Central memory CD8-positive, alpha-beta T cell (primary cell): ENCODE data around the gene TIMELESS.
"Not testable (repeated sequence)": the region's sequence is repeated elsewhere in the genome, so short reads cannot be mapped to it uniquely, and the experiment has no call there.

Experiments
- ATAC-seq: fragments of 150-1000 bp; cut with Tn5 transposase; replicated peaks from 2 replicates; pipeline ENCODE4 v1.10.0; 2022; ENCODE audit warnings: mild to moderate bottlenecking, moderate FRiP score, moderate number of reproducible peaks; ENCODE audit not compliant: poor library complexity, severe bottlenecking; ENCODE audit errors: extremely low read depth
- DNase-seq, 2 donors: peaks; one replicate each; pipeline ENCODE4 v3.0.0; 2021; ENCODE audit warnings: low spot score in 2 of 2
- H3K27ac Mint-ChIP-seq: one replicate; pipeline ENCODE4 v1.8.0; 2022; ENCODE audit warnings: low read depth, mild to moderate bottlenecking, moderate library complexity, mixed read lengths
- H3K27me3 Mint-ChIP-seq: one replicate; pipeline ENCODE4 v1.8.0; 2022; ENCODE audit warnings: mixed read lengths
- H3K36me3 Mint-ChIP-seq: one replicate; pipeline ENCODE4 v1.8.0; 2022; ENCODE audit warnings: mild to moderate bottlenecking, moderate library complexity, mixed read lengths; ENCODE audit not compliant: insufficient read depth
- H3K4me1 Mint-ChIP-seq: one replicate; pipeline ENCODE4 v1.8.0; 2022; ENCODE audit warnings: mixed read lengths
- H3K4me3 Mint-ChIP-seq: one replicate; pipeline ENCODE4 v1.8.0; 2022; ENCODE audit warnings: mild to moderate bottlenecking, moderate library complexity, mixed read lengths
- H3K9me3 Mint-ChIP-seq: one replicate; pipeline ENCODE4 v1.8.0; 2022; ENCODE audit warnings: mixed read lengths

Gene TIMELESS

DNA sequence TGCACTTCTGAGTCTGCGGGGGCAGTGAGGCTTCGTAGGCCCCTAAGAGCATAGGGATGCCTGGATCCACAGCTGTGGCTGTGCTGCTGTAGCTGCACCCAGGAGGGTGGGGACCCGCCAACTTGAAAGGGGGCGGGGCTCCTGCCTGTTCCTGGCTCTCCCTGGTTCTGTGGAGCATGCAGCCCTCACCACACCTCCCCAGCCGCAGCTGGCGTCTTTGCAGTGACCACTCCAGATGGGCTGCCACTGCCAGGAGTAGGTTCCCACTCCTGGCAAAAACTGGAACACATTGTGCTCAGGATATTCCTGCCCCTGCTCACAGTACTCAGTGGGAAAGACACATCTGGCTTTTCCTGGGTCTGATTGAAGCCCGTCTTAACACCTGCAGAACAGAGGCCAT is 35.8 kb downstream of the TIMELESS start:
- no peaks in the 10 kb centered on the region for H3K36me3 Mint-ChIP-seq
- ATAC-seq: no peak
- H3K4me1 Mint-ChIP-seq: no peaks in the 10 kb centered on the region
- no peaks in the 10 kb centered on the region for H3K27me3 Mint-ChIP-seq
- no peak overlapping the region for H3K4me3 Mint-ChIP-seq
- no peaks in the 10 kb centered on the region for H3K9me3 Mint-ChIP-seq
- no peak for DNase-seq
- H3K27ac Mint-ChIP-seq: no peak overlapping the region

DNA sequence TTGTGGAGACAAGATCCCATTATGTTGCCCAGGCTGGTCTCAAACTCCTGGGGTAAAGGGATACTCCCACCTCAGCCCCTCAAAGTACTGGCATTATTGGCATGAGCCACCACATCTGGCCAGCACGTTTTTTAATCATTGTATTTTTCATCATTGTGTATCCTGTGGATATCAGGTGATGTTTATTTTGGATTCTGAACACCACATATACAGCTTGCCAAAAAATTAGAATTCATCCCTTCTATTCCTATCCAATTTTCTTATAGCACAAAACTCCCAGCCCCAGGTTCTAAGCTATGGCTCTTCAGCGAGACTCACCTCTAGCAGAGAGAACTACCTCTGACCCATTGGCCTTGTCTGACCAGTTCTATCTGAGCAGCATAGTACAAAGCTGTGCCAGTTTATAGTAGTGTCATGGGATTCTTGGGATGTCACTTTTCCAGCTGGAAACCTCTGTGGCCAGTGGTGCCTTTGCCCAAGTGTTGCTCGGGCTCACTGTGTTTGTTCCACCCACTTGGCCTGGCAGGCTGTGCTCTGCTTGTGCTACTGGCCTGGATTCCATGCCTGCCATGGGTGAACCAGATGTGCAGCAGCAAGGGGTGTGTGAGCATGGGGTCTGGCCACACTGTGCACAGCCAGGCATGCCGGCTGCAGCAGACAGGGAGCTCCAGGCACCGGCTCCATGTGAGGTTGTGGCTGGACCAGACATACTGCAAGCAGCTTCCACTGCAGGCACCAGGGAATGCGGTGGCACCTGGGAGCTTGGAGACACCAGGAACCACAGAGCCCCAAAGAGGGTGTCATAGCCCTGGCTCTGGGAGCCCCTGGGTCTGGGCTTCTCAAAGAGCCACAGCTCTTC is 37.2 kb downstream of the TIMELESS start:
- no peak for DNase-seq
- Mint-ChIP-seq H3K27ac (no peak overlapping the region), H3K4me1 (no peaks in the 10 kb centered on the region)

DNA sequence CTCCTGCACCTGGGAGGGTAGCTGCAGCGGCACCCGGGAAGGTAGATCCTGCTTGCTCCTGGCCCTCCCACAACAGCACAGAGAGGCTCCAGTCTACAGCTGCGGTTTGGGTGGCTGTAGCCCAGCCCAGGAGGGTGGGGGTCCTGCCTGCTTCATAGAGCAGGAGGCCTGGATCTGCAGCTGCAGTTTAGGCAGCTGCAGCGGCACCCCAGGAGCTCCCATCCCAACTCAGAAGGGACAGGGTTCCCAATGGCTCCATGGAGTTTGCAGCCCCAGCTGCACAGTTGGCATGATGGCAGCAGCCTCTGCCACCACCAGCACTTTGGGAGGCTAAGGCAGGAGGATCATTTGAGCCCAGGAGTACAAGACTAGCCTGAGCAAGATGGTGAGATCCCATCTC is 38.5 kb downstream of the TIMELESS start:
- Mint-ChIP-seq H3K4me1 (no peaks in the 10 kb centered on the region), H3K9me3 (no peaks in the 10 kb centered on the region), H3K27ac (no peak overlapping the region), H3K4me3 (no peak overlapping the region), H3K27me3 (no peaks in the 10 kb centered on the region), H3K36me3 (no peaks in the 10 kb centered on the region)
- DNase-seq: no peak
- no peak for ATAC-seq

More for the DNA sequence above, 37.2 kb downstream of the TIMELESS start:
- Mint-ChIP-seq H3K27me3 (no peaks in the 10 kb centered on the region), H3K4me3 (no peak overlapping the region), H3K9me3 (no peaks in the 10 kb centered on the region), H3K36me3 (no peaks in the 10 kb centered on the region)
- no peak for ATAC-seq

DNA sequence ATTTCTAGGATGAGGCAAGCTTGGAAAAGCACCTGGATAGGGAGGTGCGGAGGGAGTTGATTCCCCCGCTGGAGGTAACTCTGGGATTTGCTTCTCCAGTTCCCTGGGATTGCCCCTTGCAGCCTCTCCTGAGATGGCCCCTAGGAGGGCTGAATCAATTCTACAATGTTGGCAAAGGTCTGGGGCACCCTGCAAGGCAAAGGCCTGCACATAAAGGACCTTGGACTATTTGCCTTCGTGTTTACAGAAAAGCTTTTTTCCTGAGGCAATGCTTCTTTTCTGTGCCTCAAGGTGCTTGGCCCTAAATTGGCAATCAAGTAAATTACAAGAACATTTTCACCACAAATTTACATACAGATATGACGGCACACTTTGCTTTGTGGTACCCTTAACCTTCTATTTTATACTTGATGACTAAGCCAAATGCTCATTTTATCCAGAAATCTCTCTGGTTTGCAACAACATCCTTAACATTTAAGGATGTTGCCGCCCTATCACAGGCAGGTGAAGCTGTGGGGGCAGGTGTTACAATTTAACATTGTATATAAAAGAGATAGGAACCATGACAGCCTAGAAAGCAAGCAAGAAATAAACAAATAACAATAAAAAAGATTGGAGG is 40.3 kb downstream of the TIMELESS start:
- no peaks in the 10 kb centered on the region for H3K4me1 Mint-ChIP-seq
- H3K9me3 Mint-ChIP-seq: no peaks in the 10 kb centered on the region
- H3K27me3 Mint-ChIP-seq: no peaks in the 10 kb centered on the region
- H3K36me3 Mint-ChIP-seq: no peaks in the 10 kb centered on the region
- no peak overlapping the region for H3K4me3 Mint-ChIP-seq
- no peak for ATAC-seq
- no peak overlapping the region for H3K27ac Mint-ChIP-seq
- no peak for DNase-seq

DNA sequence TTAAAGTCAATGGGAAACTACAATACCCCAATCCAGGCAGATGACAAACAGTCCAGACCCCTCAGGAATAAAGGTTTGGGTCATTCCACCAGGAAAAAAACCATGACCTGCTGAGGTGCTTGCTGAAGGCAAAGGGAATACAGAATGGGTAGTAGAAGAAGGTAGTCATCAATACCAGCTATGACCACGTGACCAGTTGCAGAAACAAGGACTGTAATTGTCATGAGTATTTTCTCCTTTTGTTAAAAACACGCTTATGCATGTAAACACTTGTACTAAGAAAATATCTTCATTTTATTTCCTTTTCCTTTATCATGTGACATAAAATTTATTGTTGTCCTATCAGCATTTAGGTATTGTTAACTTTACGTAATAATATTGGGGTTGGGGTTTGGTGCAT is 45.0 kb downstream of the TIMELESS start:
- H3K36me3 Mint-ChIP-seq, DNase-seq, H3K4me3 Mint-ChIP-seq, H3K4me1 Mint-ChIP-seq, H3K27ac Mint-ChIP-seq, ATAC-seq, H3K27me3 Mint-ChIP-seq, H3K9me3 Mint-ChIP-seq: not testable (repeated sequence)

DNA sequence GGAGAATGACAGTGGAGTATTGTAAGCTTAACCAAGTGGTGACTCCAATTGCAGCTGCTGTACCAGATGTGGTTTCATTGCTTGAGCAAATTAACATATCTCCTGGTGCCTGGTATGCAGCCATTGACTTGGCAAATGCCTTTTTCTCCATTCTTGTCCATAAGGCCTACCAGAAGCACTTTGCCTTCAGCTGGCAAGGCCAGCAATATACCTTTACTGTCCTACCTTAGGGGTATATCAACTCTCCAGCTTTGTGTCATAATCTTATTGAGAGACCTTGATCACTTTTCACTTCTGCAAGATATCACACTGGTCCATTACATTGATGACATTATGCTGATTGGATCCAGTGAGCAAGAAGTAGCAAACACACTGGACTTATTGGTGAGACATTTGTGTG is 47.6 kb downstream of the TIMELESS start:
- not testable (repeated sequence) for H3K27ac Mint-ChIP-seq, H3K36me3 Mint-ChIP-seq, ATAC-seq, H3K4me3 Mint-ChIP-seq, H3K4me1 Mint-ChIP-seq, H3K27me3 Mint-ChIP-seq, DNase-seq
- H3K9me3 Mint-ChIP-seq: peaks cover 11% of the 10 kb centered on the region

DNA sequence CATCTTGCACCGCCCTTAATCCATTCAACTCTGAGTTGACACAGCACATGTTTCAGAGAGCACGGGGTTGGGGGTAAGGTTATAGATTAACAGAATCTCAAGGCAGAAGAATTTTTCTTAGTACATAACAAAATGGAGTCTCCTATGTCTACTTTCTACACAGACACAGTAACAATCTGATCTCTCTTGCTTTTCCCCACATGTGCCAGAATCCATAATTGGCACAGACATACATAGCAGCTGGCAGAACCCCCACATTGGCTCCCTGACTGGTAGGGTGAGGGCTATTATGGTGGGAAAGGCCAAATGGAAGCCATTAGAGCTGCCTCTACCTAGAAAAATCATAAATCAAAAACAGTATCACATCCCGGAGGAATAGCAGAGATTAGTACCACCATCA is 48.1 kb downstream of the TIMELESS start:
- not testable (repeated sequence) for H3K27ac Mint-ChIP-seq, DNase-seq, H3K4me1 Mint-ChIP-seq, ATAC-seq, H3K27me3 Mint-ChIP-seq, H3K4me3 Mint-ChIP-seq, H3K36me3 Mint-ChIP-seq
- H3K9me3 Mint-ChIP-seq: peaks cover 11% of the 10 kb centered on the region

DNA sequence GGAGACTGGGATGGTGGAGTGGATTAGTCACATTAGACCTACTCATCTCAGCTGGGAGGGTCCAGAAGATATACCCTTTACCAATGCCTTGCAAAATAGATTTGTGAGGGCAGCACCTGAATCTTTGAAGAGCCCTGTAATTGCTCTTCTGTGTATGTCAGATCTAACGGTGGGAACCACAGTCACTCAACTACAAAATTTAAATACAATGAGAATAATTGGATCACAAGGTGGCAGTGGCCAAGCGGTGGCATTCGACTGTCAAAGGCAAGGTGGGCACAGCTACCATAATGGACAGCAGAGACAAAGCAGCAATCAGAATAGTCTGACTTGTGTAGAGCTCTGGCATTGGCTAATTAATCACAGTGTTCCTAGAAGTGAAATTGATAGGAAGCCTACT is 49.8 kb downstream of the TIMELESS start:
- DNase-seq, H3K36me3 Mint-ChIP-seq, H3K27me3 Mint-ChIP-seq, H3K27ac Mint-ChIP-seq, H3K4me1 Mint-ChIP-seq, H3K4me3 Mint-ChIP-seq, ATAC-seq: not testable (repeated sequence)
- H3K9me3 Mint-ChIP-seq: peaks cover 11% of the 10 kb centered on the region

DNA sequence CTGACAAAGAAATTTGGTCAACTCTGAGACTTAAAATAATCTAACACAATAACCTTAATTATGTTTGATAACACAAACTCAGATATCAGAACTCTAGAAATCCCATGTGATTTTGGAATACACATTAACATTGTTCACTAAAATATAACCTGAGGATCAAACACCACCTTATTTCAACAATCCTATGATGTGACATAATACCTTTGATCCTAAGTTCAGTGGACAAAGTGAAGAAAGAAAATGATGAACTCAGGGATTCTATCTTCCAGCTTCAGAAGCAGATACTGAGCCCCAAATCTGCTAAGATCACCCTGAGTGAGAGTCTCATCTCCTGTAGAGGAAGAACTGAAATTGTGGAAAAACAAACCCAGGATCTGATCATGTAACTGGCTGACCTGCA is 50.9 kb downstream of the TIMELESS start:
- H3K9me3 Mint-ChIP-seq: peaks cover 11% of the 10 kb centered on the region
- H3K4me3 Mint-ChIP-seq: no peak overlapping the region
- H3K27me3 Mint-ChIP-seq: no peaks in the 10 kb centered on the region
- ATAC-seq (no peak), DNase-seq (no peak)
- H3K27ac Mint-ChIP-seq: no peak overlapping the region
- no peaks in the 10 kb centered on the region for H3K4me1 Mint-ChIP-seq
- peaks cover 4% of the 10 kb centered on the region for H3K36me3 Mint-ChIP-seq

DNA sequence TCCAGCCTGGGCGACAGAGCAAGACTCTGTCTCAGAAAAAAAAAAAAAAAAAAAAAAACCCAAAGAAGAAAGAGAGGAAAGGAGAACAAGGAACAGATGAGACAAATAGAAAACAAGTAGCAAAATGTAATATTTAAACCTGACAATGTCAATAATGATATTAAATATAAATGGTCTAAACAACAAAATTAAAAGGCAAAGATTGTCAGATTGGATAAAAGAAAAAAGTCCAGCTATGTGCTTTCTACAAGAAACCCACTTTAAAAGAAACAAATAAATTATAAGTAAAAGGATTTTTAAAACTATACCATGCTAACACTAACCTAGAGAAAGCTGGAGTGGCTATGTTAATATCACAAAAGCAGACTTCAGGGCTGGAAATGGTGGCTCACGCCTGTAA is 56.9 kb downstream of the TIMELESS start:
- H3K9me3 Mint-ChIP-seq: no peaks in the 10 kb centered on the region
- no peak overlapping the region for H3K4me3 Mint-ChIP-seq
- no peaks in the 10 kb centered on the region for H3K27me3 Mint-ChIP-seq
- H3K27ac Mint-ChIP-seq: no peak overlapping the region
- no peaks in the 10 kb centered on the region for H3K36me3 Mint-ChIP-seq
- ATAC-seq: no peak
- no peak for DNase-seq
- H3K4me1 Mint-ChIP-seq: no peaks in the 10 kb centered on the region

DNA sequence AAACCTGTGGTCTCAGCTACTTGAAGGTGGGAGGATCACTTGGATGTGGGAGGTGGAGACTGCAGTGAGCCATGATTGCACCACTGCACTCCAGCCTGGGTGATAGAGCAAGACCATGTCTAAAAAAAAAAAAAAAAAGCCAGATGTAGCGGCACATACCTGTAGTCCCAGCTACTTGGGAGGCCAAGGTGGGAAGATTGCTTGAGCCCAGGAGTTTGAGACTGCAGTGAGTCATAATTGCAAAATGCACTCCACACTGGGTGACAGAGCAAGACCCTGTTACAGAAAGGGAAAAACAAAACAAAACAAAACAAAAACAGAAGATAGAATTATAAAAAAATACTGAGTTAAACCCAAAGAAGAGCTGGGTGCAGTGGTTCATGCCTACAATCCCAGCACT is 57.5 kb downstream of the TIMELESS start:
- H3K27me3 Mint-ChIP-seq: no peaks in the 10 kb centered on the region
- no peaks in the 10 kb centered on the region for H3K36me3 Mint-ChIP-seq
- H3K27ac Mint-ChIP-seq: no peak overlapping the region
- DNase-seq: no peak
- H3K4me3 Mint-ChIP-seq: no peak overlapping the region
- no peak for ATAC-seq
- H3K9me3 Mint-ChIP-seq: no peaks in the 10 kb centered on the region
- no peaks in the 10 kb centered on the region for H3K4me1 Mint-ChIP-seq

DNA sequence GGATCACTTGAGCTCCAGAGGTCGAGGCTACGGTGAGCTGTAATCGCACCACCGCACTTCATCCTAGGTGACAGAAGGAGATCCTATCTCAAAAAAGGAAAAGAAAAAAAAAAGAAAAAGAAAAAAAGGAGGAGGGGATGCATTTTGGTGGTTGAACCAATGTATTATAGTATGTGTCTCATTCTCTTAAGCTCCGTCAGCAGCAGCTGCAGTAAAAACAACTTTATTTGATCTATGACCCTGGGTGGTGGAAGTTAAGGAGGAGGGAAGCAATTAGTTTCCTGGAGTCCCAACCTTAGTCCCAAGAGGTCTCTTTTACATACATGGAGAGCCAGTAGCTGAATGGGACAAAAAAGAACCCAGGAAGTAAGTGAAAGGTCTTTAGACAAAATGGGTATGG is 59.8 kb downstream of the TIMELESS start:
- DNase-seq (no peak), ATAC-seq (no peak)
- Mint-ChIP-seq H3K9me3 (no peaks in the 10 kb centered on the region), H3K4me3 (no peak overlapping the region), H3K27me3 (no peaks in the 10 kb centered on the region), H3K27ac (no peak overlapping the region), H3K36me3 (peaks cover 2% of the 10 kb centered on the region), H3K4me1 (no peaks in the 10 kb centered on the region)

DNA sequence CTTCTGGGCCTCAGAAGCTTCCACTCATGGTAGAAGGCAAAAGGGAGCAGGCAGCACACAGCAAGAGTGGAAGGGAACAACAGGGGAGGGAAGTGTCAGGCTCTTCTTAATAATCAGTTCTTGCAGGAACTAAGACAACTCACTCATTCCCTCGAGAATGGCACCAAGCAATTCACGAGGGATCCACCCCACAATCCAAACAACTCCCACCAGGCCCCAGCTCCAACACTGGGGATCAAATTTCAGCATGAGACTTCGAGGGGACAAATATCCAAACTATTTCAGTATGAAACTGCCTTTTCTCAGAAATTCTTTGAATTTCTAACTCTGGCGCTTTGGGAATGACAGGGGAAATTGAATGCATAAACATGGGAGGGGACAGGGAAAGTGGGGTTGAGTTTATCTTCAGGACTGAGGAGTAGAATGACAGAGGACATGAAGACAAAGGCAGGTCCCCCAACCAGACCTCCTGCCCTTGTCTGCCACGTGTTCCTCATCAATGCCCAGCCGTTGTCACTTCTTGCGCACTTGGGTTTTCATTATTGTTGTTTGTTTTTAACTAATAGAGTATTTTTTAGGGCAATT is 62.0 kb downstream of the TIMELESS start:
- Mint-ChIP-seq H3K9me3 (no peaks in the 10 kb centered on the region), H3K27ac (no peak overlapping the region), H3K36me3 (peaks cover 2% of the 10 kb centered on the region), H3K4me1 (no peaks in the 10 kb centered on the region), H3K4me3 (no peak overlapping the region), H3K27me3 (no peaks in the 10 kb centered on the region)
- ATAC-seq (no peak), DNase-seq (no peak)
